Measurements from ENCODE around the gene PRSS23.

PRSS23 gene

DNA sequence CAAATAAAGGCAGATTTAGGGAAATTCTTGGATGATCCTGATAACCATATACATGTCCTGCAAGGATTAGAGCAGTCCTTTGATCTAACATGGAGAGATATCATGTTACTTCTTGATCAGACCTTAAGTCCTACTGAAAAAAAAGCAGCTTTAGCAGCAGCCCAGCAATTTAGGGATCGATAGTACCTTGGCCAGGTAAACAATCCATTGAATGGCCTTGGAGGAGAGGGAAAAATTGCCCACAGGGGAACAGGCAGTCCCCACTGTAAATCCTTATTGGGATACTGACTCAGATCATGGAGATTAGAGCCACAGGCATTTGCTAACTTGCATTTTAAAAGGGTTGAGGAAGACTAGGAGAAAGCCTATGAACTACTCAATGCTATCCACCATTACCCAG lies 47.8 kb downstream of the PRSS23 start:
- Histone ChIP-seq H3K9me2 (replicated peaks; ENCODE audit: control insufficient read depth, low read length) (no peaks in the 10 kb centered on the region), H3F3A (ENCODE audit: control insufficient read depth, insufficient read depth) (no peaks in the 10 kb centered on the region), H3K4me1 (ENCODE audit: control insufficient read depth, low read length) (no peaks in the 10 kb centered on the region), H3K27ac (ENCODE audit: low read depth, low read length) (no peak overlapping the region), H3K79me2 (ENCODE audit: control insufficient read depth, low read length) (no peaks in the 10 kb centered on the region), H3K36me3 (ENCODE audit: control insufficient read depth, low read length) (no peaks in the 10 kb centered on the region), H3K27me3 (ENCODE audit: control insufficient read depth, low read length) (no peaks in the 10 kb centered on the region), H3K9me3 (ENCODE audit: control insufficient read depth, insufficient read depth, low read length) (no peaks in the 10 kb centered on the region), H3K4me3 (ENCODE audit: low read length) (no peak overlapping the region), H3K4me2 (ENCODE audit: low read length) (no peak overlapping the region), H4K20me1 (ENCODE audit: control insufficient read depth, insufficient read depth, low read depth, low read length) (no peaks in the 10 kb centered on the region)
- no peak for TF ChIP-seq EZH2phosphoT487 (IDR thresholded peaks at IDR 0.05; ENCODE audit: borderline replicate concordance, low read length)
- TF ChIP-seq, protein P1, sequence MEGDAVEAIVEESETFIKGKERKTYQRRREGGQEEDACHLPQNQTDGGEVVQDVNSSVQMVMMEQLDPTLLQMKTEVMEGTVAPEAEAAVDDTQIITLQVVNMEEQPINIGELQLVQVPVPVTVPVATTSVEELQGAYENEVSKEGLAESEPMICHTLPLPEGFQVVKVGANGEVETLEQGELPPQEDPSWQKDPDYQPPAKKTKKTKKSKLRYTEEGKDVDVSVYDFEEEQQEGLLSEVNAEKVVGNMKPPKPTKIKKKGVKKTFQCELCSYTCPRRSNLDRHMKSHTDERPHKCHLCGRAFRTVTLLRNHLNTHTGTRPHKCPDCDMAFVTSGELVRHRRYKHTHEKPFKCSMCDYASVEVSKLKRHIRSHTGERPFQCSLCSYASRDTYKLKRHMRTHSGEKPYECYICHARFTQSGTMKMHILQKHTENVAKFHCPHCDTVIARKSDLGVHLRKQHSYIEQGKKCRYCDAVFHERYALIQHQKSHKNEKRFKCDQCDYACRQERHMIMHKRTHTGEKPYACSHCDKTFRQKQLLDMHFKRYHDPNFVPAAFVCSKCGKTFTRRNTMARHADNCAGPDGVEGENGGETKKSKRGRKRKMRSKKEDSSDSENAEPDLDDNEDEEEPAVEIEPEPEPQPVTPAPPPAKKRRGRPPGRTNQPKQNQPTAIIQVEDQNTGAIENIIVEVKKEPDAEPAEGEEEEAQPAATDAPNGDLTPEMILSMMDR (IDR thresholded peaks at IDR 0.05; ENCODE audit: low read depth, low read length, poor library complexity, severe bottlenecking) = no peak

DNA sequence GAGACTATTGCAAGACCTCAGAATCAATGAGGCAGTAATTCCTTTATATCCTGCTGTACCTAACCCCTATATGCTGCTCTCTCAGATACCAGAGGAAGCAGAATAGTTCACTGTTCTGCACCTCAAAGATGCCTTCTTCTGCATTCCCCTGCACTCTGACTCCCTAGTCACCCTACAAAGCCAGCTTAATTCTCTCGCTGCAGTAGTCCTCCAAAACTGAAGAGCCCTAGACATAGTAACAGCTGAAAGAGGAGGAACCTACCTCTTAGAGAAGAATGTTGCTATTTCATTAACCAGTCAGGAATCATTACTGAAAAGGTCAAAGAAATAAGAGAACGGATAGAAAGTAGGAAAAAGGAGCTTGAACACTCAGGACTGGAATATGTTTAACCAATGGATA lies 49.3 kb downstream of the PRSS23 start:
- TF ChIP-seq EZH2phosphoT487 (IDR thresholded peaks at IDR 0.05; ENCODE audit: borderline replicate concordance, low read length) = no peak
- TF ChIP-seq, protein P1 (IDR thresholded peaks at IDR 0.05; ENCODE audit: low read depth, low read length, poor library complexity, severe bottlenecking) = no peak
- H3K9me2 ChIP-seq (replicated peaks; ENCODE audit: control insufficient read depth, low read length) = no peaks in the 10 kb centered on the region
- no peak overlapping the region for H3K4me3 ChIP-seq (ENCODE audit: low read length)
- no peaks in the 10 kb centered on the region for H3F3A ChIP-seq (ENCODE audit: control insufficient read depth, insufficient read depth)
- H3K4me2 ChIP-seq (ENCODE audit: low read length) = no peak overlapping the region
- H3K9me3 ChIP-seq (ENCODE audit: control insufficient read depth, insufficient read depth, low read length) = no peaks in the 10 kb centered on the region
- no peak overlapping the region for H3K27ac ChIP-seq (ENCODE audit: low read depth, low read length)
- H3K27me3 ChIP-seq (ENCODE audit: control insufficient read depth, low read length) = no peaks in the 10 kb centered on the region
- no peaks in the 10 kb centered on the region for H4K20me1 ChIP-seq (ENCODE audit: control insufficient read depth, insufficient read depth, low read depth, low read length)
- H3K36me3 ChIP-seq (ENCODE audit: control insufficient read depth, low read length) = no peaks in the 10 kb centered on the region
- no peaks in the 10 kb centered on the region for H3K4me1 ChIP-seq (ENCODE audit: control insufficient read depth, low read length)
- no peaks in the 10 kb centered on the region for H3K79me2 ChIP-seq (ENCODE audit: control insufficient read depth, low read length)
